ENCODE data around the gene TIAM2.

- TF ChIP-seq, protein P1, sequence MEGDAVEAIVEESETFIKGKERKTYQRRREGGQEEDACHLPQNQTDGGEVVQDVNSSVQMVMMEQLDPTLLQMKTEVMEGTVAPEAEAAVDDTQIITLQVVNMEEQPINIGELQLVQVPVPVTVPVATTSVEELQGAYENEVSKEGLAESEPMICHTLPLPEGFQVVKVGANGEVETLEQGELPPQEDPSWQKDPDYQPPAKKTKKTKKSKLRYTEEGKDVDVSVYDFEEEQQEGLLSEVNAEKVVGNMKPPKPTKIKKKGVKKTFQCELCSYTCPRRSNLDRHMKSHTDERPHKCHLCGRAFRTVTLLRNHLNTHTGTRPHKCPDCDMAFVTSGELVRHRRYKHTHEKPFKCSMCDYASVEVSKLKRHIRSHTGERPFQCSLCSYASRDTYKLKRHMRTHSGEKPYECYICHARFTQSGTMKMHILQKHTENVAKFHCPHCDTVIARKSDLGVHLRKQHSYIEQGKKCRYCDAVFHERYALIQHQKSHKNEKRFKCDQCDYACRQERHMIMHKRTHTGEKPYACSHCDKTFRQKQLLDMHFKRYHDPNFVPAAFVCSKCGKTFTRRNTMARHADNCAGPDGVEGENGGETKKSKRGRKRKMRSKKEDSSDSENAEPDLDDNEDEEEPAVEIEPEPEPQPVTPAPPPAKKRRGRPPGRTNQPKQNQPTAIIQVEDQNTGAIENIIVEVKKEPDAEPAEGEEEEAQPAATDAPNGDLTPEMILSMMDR (IDR thresholded peaks at IDR 0.05), result no peak
- TF ChIP-seq POLR2A (IDR thresholded peaks at IDR 0.05), result no peak
Observed at GRCh38 chr6:155182103-155182502, 187.0 kb downstream of the TIAM2 start.
